GM18507 (cell line): ENCODE measurements around the gene RAF1.

Experiments used
- DNase-seq: peaks from one replicate; pipeline ENCODE4 v3.0.0; 2011; ENCODE audit warnings: low read depth; ENCODE audit not compliant: insufficient read length; ENCODE audit errors: extremely low spot score
- FAIRE-seq: peaks from 2 replicates; lab custom pipeline; 2011; peaks lifted over from hg19 to GRCh38; lab: Jason Lieb, UNC

The RAF1 gene

GRCh38 chr3:12577379-12577778, 86.5 kb downstream of the RAF1 start:
- DNase-seq (no peak), FAIRE-seq (no peak)

DNA sequence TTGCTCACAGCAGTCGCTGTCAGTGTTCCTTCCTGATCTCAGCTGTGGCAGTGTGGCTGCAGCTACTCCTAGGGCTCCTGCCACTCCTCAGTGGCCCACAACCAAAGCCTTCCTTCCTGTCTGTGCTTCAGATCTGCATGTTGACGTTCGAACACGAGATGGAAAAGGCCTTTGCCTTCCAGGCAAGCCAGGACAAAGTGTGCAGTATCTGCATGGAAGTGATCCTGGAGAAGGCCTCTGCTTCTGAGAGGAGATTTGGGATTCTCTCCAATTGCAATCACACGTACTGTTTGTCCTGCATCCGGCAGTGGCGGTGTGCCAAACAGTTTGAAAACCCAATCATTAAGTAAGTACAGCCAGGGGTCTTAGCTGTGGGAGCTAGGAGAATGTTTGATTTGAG, 89.3 kb downstream of the RAF1 start:
- no peak for DNase-seq
- no peak for FAIRE-seq

GRCh38 chr3:12574131-12574530, 89.8 kb downstream of the RAF1 start:
- DNase-seq = no peak
- no peak for FAIRE-seq

GRCh38 chr3:12571986-12572385, 91.9 kb downstream of the RAF1 start:
- FAIRE-seq (no peak), DNase-seq (no peak)

DNA sequence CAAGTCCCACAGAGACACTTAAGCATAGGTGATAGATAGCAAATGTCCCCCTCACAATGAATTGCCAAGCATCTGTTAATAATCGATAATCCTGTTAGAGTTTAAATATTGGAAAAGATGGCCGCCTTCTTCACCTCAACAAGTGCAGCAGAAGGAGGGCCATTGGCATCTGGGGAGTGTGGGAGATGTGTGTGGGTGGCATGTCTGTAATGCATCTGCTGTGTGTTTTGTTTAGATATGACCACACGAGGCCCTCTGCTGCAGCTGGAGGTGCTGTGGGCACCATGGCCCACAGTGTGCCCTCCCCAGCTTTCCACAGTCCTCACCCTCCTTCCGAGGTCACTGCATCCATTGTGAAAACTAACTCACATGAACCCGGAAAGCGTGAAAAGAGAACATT, 94.1 kb downstream of the RAF1 start:
- DNase-seq (no peak), FAIRE-seq (no peak)

GRCh38 chr3:12568747-12569146, 95.2 kb downstream of the RAF1 start:
- no peak for FAIRE-seq
- DNase-seq = no peak

DNA sequence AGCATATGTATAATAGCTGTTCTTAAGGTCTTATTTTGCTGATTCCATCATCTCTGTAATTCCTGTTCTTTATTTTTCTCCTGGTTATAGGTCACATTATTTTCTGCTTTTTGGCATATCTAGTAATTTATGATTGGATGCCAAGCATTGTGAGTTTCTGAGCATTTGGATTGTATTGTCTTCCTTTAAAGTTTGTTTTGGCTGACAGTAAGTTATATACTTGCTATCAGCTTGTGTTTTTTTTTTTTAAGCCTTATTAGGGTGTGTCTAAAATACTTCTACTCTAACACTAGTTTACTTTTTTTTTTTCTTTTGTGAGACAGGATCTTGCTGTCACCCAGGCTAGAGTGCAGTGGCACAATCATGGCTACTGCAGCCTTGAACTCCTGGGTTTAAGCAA, 96.9 kb downstream of the RAF1 start:
- FAIRE-seq (no peak), DNase-seq (no peak)

DNA sequence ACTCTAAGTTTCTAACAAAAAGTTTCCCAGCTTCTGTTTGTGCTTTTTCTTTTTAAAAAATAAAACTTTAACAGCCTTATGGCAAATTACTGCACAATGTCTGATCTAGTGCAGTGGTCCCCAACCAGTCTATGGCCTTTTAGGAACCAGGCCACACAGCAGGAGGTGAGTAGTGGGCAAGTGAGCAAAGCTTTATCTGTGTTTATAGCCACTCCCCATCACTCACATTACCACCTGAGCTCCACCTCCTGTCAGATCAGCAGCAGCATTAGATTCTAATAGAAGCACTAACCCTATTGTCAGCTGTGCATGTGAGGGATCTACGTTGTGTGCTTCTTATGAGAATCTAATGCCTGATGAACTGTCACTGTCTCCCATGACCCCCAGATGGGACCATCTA, 101.5 kb downstream of the RAF1 start:
- FAIRE-seq = no peak
- no peak for DNase-seq

DNA sequence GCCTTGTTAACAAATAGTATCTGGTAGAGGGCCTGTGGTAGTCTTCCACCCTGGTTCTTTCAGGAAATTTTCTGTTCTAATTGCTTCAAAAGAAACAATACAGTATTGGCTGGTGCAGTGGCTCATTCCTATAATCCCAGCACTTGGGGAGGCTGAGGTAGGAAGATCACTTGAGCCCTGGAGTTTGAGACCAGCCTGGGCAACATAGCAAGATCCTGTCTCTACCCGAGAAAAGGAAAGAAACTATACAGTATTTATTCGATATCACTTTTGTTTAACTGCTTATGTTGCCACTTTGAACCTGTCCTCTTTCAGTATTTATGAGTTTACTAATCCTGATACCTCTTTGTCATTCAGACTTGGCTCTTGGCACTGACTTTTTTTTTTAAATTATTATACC, 102.5 kb downstream of the RAF1 start:
- DNase-seq = no peak
- FAIRE-seq = no peak

GRCh38 chr3:12560505-12561190, 103.3 kb downstream of the RAF1 start:
- FAIRE-seq = no peak
- DNase-seq = no peak

DNA sequence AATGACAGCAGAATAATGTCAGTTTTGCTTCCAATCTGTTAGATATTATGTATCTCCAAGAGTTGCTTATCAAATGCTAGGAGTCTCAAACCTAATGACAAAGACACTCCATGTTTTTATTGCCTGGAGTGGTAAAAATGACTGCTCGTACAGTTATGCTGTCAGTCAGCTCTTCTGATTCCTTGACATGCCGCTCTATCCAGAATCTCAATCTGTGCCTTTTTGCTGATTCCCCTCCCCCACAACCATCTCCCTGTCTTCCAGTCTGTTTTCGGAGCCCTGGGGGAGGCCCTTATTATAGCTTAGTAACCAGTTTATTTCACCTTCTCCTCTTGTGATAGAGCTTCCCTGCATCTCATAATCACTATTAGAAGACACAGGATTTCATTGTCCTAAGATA, 104.4 kb downstream of the RAF1 start:
- DNase-seq (no peak), FAIRE-seq (no peak)

DNA sequence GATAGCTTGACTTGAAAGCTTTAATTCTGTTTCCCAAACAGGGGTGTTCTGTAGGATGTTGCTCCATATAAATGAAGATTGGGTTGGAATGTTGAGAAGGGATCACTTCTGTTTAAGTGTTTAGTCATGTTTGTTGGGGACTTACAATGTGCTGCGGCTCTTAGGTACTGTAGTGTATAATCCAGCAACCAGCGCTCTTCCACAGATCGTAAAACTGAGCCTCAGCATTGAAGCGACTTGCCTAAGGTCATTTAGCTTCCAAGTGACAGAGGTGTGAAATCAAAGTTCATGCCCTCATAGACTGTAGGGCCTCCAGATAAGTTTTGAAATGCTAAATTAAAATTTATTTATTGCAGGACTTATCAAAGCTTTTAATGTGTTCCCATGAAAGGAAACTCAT, 105.2 kb downstream of the RAF1 start:
- DNase-seq (no peak), FAIRE-seq (no peak)

GRCh38 chr3:12557473-12558100, 106.3 kb downstream of the RAF1 start:
- DNase-seq (no peak), FAIRE-seq (no peak)

- peak; percentile 89 for FAIRE-seq
- peak; percentile 75 for DNase-seq
These were observed 107.0 kb downstream of the RAF1 start, which contains the start of gene MKRN2 for GRCh38 chr3:12556690-12557472. TSS of gene MKRN2 (plus strand) at chr3:12557087. CDS start at chr3:12557151, 64 bp downstream.

- FAIRE-seq (no peak), DNase-seq (no peak)
These were observed 107.6 kb downstream of the RAF1 start for GRCh38 chr3:12556314-12556689.

GRCh38 chr3:12553921-12554391, 110.0 kb downstream of the RAF1 start:
- DNase-seq = no peak
- FAIRE-seq = no peak

DNA sequence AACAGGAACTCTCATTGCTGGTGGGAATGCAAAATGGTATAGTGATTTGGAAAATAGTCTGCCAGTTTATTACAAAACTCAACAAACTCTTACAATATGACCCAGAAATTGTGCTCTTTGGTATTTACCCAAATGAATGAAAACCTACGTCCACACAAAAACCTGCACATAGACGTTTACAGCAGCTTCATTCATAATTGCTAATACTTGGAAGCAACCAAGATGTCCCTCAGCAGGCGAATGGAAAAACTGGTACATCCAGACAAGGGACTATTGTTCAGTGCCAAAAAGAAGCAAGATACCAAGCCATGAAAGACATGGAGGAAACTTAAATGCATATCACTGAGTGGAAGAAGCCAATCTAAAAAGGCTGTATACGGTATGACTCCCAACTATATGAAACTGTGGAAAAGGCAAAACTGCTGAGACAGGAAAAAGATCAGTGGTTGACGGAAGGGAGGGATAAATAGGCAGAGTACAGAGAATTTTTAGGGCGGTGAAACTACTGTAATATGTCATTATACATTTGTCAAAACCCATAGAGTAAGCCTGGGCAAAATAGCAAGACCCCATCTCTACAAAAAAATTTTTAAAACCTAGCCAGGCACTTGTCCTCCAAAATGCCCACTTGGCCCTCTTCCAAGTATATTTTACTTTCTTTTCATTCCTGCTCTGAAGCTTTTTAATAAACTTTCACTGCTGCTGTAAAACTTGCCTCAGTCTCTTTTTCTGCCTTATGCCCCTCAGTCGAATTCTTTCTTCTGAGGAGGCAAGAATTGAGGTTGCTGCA, 113.8 kb downstream of the RAF1 start:
- DNase-seq (no peak), FAIRE-seq (no peak)

GRCh38 chr3:12545473-12545791, 118.5 kb downstream of the RAF1 start, which contains the start of gene MKRN2OS:
TSS of gene MKRN2OS (minus strand) at chr3:12545499. CDS start at chr3:12545464, 35 bp downstream.
- FAIRE-seq (no peak), DNase-seq (no peak)

- DNase-seq = no peak
- FAIRE-seq = no peak
These were observed 119.1 kb downstream of the RAF1 start for GRCh38 chr3:12544652-12545472.
